GM19463 (cell line): ENCODE results near the gene SERPINA4.

ENCODE experiments used
- ATAC-seq: cut with Tn5 transposase; IDR thresholded peaks from one replicate; pipeline ENCODE4 v1.9.1; 2021; ENCODE audit warnings: mild to moderate bottlenecking, moderate library complexity; ENCODE audit not compliant: unreplicated experiment

The SERPINA4 gene

DNA sequence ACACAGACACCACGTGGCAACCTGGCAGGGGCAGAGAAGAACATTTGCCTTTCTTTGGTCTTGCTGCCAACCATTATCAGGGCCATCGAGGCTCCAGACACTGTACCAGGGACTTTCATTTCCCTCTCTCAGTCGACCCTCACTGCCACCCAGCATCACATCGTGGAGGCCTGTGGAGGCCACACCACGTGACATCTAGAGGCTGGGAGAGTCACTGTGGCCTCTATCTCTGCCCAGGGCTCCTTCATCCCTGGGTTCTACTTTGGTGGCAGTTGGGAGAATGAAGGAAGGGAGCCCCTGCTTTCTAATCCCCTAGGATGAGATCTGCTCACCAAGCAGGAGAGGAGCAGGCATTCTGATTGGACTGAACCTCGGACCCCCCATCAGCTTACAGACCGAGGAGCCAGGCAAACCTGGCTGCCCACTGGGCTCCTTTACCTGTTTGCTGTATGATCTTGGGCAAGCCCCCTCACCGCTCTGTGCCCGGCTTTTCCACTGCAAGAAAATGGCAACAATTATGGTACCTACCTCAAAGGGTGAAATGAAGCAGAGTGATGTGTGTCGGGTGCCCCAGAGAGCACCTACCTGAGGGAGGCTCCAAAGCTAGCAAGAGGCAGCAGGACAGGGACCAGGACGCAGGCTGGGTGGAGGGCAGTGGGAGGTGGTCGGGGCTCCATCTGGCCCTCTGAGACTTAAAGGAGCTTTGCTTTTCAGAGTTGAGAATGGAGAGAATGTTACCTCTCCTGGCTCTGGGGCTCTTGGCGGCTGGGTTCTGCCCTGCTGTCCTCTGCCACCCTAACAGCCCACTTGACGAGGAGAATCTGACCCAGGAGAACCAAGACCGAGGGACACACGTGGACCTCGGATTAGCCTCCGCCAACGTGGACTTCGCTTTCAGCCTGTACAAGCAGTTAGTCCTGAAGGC lies 52.7 kb downstream of the SERPINA4 start:
- no peak for ATAC-seq

DNA sequence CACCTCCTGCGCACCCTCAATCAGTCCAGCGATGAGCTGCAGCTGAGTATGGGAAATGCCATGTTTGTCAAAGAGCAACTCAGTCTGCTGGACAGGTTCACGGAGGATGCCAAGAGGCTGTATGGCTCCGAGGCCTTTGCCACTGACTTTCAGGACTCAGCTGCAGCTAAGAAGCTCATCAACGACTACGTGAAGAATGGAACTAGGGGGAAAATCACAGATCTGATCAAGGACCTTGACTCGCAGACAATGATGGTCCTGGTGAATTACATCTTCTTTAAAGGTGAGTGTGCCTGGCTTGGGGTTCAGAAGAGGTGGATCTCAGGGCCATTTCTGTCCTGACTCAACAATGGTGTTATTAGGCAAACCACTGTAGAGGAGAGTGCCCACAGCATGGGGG lies 53.6 kb downstream of the SERPINA4 start:
- ATAC-seq, result no peak

DNA sequence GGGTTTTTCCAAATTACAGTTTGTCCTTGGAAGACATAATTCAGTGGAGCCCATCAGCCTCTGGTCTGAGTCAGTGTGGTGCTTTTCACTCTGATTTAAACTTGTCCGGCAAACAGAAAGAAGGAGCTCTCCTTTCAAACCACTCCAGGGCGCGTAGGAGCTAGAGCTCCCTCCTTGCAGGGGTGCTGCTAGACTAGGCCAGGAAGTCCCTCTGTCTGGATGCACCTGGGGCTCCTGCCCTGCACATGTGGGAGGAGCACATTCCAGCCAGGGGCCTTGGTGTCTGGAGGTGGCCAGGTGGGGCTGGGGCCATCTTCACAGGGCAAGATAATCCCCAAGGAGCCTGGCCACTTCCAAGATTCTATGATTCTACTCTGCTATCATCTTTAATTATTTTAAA lies 54.0 kb downstream of the SERPINA4 start:
- ATAC-seq, result no peak

DNA sequence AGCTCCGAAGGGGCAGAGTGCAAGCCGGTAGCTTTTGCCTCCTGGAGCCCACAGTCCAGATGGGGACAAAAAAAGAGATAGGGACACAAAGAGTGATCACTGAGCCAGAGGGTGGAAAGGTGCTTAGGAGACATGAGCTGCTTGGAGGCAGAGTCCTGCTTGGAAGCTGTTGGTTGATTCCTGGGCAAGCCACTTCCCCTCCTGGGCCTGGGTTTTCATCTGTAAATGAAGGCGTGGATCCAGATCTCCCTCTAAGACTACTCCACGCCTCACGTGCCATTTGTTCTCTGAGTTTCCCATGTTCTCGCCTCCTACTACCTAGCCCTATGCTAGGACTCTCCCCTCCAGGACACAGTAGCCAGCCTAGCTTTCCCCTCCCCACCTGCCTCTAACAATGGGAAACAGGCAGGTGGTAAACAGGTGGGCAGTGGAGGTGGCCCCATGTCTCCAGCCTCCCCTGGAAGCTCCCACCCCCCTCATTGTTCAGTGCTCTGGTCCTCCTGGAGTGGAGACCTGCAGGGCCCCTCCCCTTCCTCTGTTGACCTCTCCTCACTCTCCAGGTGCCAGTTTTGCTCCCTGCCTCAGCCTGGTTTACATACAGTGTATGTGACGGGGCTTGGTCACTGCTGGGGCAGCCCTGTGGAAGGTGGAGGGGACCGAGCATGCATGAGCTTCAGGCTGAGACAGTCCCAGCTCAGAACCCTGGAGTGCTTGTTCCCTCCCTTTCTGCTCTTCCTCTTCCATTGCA lies 54.8 kb downstream of the SERPINA4 start:
- no peak for ATAC-seq

DNA sequence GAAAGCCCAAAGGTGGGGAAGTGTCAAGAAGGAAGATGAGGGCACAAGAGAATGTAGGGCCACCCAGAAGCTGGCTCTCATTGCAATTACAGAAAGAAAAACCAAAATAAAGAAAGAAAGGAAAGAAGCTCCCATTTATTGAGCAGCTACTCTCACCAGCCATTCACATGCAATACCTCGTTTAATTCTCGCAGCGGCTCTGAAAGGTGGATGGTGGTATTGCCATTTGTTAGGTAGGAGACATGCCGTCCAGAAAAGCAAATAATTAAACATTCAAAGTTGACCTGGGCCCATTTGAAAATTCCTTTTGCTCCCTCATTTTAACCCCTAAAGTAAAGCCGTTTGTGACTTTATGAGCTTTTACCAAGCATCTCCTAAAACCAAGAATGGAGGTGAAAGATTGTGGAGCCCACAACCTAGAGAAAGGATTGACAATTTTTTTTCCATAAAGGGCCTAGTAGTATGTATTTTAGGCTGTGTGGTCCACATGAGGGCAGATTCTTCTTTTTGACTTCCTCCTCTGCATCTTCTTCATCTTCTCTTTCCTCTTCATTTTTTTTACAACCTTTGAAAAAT lies 56.2 kb downstream of the SERPINA4 start:
- ATAC-seq, result no peak

DNA sequence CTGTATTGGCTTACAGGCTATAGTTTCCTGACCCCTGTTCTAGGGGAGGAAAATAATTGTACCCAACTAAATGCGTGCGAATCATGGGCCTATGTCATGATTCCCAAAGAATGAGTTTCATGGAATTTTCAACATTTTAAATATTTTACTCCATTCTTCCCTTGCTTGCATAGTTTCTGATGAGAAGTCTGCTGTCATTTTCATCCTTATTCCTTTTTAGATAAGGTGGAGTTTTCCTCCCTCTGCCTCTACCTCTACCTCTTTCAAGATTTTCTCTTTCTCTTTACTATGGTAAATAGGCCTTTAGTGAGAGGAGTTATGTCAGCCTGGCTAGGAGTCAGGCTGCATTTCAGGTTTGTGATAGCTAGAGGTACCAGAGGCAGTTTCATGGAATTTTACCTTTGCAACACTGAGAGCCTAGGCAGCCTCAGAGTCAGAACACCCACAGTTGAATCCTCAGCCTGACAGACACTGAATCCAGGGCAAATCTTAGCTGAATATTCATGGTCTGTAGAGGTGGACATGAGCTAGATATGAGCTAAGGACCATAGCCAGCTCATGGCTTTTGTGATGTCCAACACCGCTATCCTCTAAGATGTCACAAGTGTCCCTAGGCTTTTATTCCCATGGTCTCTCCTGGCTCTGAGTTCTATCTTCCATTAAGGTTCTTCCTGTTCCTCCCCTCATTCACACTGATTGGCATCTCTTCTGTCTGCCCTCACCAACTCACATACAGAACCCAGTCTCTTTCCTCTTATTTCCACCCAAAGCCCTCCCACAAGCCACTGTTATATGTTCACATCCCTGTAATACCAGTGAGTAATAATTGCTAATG lies 57.0 kb downstream of the SERPINA4 start:
- no peak for ATAC-seq

DNA sequence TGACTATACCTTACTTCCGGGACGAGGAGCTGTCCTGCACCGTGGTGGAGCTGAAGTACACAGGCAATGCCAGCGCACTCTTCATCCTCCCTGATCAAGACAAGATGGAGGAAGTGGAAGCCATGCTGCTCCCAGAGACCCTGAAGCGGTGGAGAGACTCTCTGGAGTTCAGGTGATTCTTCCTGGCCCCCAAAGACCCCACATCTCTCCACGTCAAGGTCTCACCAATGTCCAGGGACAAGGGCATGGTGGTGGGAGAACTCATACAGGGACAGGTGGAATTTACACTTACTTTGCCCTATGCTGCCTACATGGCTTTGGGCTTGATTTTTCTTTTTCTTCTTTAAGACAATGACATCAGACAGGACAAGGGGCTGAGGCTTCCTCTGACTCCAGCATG lies 58.1 kb downstream of the SERPINA4 start:
- no peak for ATAC-seq
